Effector memory CD8-positive, alpha-beta T cell (primary cell): Measurements from ENCODE around the gene CPED1.

Experiments
- ATAC-seq: fragments of 150-1000 bp; cut with Tn5 transposase; replicated peaks from 2 replicates; pipeline ENCODE4 v1.10.0; 2021; ENCODE audit warnings: mild to moderate bottlenecking, moderate library complexity
- DNase-seq, 3 experiments: peaks; one replicate each; pipeline ENCODE4 v3.0.0; 2021
- H3K27ac Mint-ChIP-seq, 2 donors: one replicate each; pipeline ENCODE4 v1.8.0; 2022; ENCODE audit warnings: mild to moderate bottlenecking in 2 of 2, mixed read lengths in 2 of 2, moderate library complexity in 2 of 2
- H3K27me3 Mint-ChIP-seq, 2 donors: one replicate each; pipeline ENCODE4 v1.8.0; 2022; ENCODE audit warnings: mixed read lengths in 2 of 2
- H3K36me3 Mint-ChIP-seq: one replicate; pipeline ENCODE4 v1.8.0; 2022; ENCODE audit warnings: mild to moderate bottlenecking, moderate library complexity, mixed read lengths; ENCODE audit not compliant: insufficient read depth
- H3K4me1 Mint-ChIP-seq, 2 donors: one replicate each; pipeline ENCODE4 v1.8.0; 2022; ENCODE audit warnings: low read depth in 2 of 2, mixed read lengths in 2 of 2
- H3K4me3 Mint-ChIP-seq, 2 donors: one replicate each; pipeline ENCODE4 v1.8.0; 2022; ENCODE audit warnings: mild to moderate bottlenecking in 2 of 2, mixed read lengths in 2 of 2, moderate library complexity in 2 of 2
- H3K9me3 Mint-ChIP-seq, 2 donors: one replicate each; pipeline ENCODE4 v1.8.0; 2022; ENCODE audit warnings: mixed read lengths in 2 of 2

The CPED1 gene

DNA sequence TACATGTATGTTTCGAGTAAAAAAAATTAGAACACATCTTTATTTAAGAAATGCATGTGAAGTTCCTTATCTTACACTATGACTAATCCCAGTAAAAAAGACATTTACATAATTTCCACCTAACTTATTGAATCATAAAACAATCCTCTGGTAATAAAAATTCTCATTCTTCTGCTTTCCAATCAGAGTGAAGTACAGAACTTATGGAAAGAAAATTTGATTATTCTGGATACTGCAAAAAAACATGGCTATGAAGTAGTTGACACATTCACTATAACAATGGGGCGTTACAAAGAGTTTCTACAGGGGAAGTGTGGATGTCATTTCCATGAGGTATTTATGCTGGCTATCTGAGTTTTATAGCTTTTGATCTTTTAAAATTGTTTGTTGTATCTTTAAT is 282.6 kb downstream of the CPED1 start:
- no peaks in the 10 kb centered on the region for H3K4me1 Mint-ChIP-seq
- ATAC-seq (no peak), DNase-seq (no peak)
- H3K9me3 Mint-ChIP-seq, result peaks cover 0 to 1% of the 10 kb centered on the region in 2 donors
- no peaks in the 10 kb centered on the region for H3K36me3 Mint-ChIP-seq
- no peak overlapping the region for H3K27ac Mint-ChIP-seq
- no peak overlapping the region for H3K4me3 Mint-ChIP-seq
- H3K27me3 Mint-ChIP-seq, result peaks cover 13 to 16% of the 10 kb centered on the region in 2 donors

DNA sequence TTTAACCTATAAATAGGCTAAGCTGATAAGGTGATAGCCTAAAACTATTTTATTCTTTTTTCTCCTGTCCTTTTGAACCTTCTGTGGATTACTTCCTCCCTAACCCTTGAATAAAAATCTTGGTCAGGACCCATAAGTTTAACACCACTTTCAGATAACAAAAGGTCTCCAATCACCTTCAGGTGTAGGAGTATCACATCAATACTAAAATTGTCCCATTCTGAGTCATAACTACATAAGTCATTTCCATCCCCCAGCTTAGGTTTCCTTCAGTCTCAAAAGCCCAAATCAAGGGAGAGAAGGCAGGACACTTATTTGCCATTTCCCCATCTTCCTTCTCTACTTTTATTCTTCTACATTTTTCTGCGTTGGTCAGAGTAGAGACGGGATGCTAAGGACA is 283.4 kb downstream of the CPED1 start:
- ATAC-seq (no peak), DNase-seq (no peak)
- peaks cover 21 to 24% of the 10 kb centered on the region in 2 donors for H3K27me3 Mint-ChIP-seq
- no peak overlapping the region for H3K4me3 Mint-ChIP-seq
- no peak overlapping the region for H3K27ac Mint-ChIP-seq
- H3K4me1 Mint-ChIP-seq, result no peaks in the 10 kb centered on the region
- H3K36me3 Mint-ChIP-seq, result no peaks in the 10 kb centered on the region
- peaks cover 0 to 1% of the 10 kb centered on the region in 2 donors for H3K9me3 Mint-ChIP-seq

DNA sequence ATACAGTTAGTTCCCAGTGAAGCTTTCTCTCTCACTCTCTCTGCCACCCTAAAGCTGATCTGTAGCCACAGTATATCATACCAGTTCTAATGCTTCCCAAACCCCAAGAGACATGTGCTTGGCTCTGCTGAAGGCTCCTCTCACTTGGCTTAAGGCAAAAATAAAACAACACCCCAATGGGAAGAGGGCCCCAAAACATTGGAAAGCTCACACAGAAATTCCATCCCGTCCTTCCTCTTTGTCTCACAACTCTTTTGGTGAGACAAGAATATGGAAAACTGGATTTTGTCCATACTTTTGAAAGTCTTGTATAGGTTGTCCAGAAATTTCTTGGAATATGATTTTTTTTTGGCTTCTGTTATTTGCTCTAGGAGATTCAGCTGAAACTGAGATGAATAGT is 284.2 kb downstream of the CPED1 start:
- Mint-ChIP-seq H3K4me1 (no peaks in the 10 kb centered on the region), H3K9me3 (peaks cover 0 to 1% of the 10 kb centered on the region in 2 donors), H3K4me3 (no peak overlapping the region), H3K27me3 (peaks cover 28 to 31% of the 10 kb centered on the region in 2 donors), H3K27ac (no peak overlapping the region), H3K36me3 (no peaks in the 10 kb centered on the region)
- DNase-seq, result no peak
- ATAC-seq, result no peak

DNA sequence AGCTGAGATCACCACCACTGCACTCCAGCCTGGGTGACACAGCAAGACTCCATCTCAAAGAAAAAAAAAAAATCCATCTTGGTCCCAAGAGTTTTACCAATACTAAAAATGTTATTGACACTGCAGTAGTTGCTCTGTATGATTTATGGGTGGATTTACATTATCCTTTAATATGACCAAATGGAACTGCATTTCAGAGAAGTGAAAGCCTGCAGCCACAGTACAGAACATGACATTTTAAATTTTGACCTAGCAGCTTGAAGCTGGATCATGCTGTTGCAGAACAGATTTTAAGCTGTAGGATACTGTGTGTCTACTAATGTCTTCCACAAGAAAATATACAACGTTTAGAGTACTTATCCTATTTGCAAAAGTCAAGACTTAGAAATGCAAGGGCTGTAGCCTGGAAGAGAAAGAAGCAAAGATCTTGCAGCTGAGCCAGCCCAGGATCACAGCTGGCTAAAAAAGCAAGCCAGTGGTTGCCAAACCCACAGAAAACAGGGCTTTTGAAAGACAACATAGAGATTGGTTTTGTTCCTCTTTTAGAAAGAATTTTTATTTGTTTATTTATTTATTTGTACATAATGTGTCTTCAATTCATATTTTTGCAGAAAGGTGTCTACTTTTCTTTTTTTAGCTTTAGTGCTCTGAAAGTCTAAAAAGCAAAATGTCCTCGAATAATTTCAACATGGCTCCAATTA is 285.1 kb downstream of the CPED1 start:
- no peak for ATAC-seq
- no peak overlapping the region for H3K27ac Mint-ChIP-seq

DNA sequence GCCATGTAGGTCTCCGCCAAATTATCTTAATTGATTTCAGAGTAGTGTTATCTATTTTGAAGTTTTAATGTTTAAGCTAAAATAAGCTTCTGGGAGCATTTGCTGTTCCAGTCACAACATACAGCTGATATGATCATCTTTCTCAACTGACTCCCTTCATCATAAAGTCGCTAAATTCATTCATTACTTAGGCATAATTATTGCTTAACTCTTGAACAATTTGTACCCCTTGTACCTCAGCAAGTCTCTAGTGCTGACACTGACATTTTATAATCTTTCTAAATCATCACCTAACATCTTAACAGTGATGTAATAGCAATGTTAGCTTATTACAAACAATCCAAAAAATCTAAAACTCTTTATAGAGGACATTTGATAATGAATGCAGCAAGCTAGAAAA is 286.0 kb downstream of the CPED1 start:
- ATAC-seq, result no peak
- no peak for DNase-seq
- Mint-ChIP-seq H3K9me3 (no peaks in the 10 kb centered on the region), H3K27me3 (peaks cover 27 to 37% of the 10 kb centered on the region in 2 donors), H3K4me3 (no peak overlapping the region), H3K36me3 (no peaks in the 10 kb centered on the region), H3K4me1 (no peaks in the 10 kb centered on the region), H3K27ac (no peak overlapping the region)

More for the DNA sequence above, 285.1 kb downstream of the CPED1 start:
- H3K27me3 Mint-ChIP-seq, result peaks cover 30 to 31% of the 10 kb centered on the region in 2 donors
- H3K36me3 Mint-ChIP-seq, result no peaks in the 10 kb centered on the region
- H3K9me3 Mint-ChIP-seq, result peaks cover 0 to 1% of the 10 kb centered on the region in 2 donors
- no peak for DNase-seq
- no peaks in the 10 kb centered on the region for H3K4me1 Mint-ChIP-seq
- no peak overlapping the region for H3K4me3 Mint-ChIP-seq

DNA sequence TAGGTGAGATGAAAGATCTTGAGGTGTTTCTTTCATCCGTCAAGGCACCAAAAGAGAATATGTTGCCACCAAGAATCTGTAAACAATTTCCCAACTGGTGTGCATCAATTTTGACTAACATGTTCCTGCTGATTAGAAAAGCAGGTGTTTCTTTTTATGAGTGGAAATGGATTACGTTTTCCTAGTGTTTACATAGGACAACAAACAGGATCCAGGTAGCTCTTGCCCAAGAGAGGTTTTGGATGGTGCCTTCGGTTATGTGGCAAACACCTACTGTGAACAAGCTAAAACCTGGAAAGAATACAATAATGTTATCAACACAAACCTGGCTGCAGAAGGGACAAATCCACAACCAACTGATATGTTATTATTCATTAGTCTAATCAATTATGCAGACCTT is 286.7 kb downstream of the CPED1 start:
- H3K27ac Mint-ChIP-seq, result no peak overlapping the region
- ATAC-seq (no peak), DNase-seq (no peak)
- H3K36me3 Mint-ChIP-seq, result no peaks in the 10 kb centered on the region
- H3K27me3 Mint-ChIP-seq, result peaks cover 27 to 40% of the 10 kb centered on the region in 2 donors
- H3K4me1 Mint-ChIP-seq, result no peaks in the 10 kb centered on the region
- H3K9me3 Mint-ChIP-seq, result no peaks in the 10 kb centered on the region
- no peak overlapping the region for H3K4me3 Mint-ChIP-seq

DNA sequence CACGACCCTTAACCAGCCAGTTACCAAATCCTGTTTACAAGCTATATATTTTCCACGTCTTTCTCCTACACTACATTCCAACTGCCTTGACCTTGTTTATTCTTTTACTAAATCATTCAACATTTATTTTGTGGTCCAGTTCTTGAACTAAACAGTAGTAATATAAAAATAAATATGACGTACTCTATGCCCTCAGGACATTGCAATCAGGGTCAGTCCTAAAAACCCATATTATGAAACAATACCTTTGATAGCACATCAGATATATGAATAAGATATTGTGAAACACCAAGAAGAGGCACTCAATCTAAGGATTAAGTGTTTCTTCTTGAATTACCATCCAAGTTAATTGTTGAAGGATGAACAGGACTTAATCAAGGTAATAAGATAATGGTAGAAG is 287.8 kb downstream of the CPED1 start:
- Mint-ChIP-seq H3K27ac (no peak overlapping the region), H3K36me3 (no peaks in the 10 kb centered on the region), H3K4me3 (no peak overlapping the region), H3K27me3 (peaks cover 27 to 36% of the 10 kb centered on the region in 2 donors), H3K9me3 (no peaks in the 10 kb centered on the region), H3K4me1 (no peaks in the 10 kb centered on the region)
- no peak for ATAC-seq
- DNase-seq, result no peak

DNA sequence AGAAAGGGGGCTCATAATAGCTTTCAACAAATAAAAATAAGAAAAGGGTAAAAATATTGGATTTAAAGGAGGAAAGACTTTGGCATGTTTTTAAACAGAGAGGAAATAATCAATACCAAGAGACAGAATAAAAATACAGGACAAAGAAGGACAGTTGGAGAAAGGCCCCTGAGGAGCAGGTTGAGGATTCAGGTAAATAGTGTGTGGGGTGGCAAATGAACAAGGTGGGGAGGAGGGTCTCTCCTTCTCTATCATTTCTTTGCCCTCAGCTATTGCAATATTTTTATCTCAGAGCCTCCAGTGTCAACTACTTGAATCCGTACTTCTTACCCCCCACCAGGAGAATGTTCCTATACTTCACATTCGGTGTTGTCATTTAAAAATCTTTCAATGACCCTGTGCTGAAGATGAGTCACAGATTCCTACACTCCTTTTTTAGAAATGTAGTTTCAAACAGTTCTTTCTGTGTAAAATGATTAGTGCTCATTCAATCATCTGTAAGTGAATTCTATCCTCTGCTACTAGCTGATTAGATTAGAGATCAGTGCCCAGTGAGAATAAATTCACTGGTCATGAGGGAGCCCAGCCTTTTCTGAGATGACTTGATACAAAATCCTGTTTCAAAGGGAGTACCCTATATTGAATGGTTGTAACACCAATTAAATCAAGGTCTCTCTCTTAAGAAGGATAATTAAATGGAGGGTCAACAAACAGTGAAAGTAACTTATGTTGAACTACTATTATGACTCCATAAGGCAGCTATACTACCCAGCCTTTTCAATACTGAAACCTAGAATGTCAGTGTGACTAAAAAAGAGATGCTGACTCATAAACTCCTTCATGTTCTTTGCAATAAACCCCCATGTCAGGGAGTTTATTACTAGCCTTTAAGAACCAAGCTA is 289.9 kb downstream of the CPED1 start:
- no peaks in the 10 kb centered on the region for H3K9me3 Mint-ChIP-seq
- H3K4me1 Mint-ChIP-seq, result no peaks in the 10 kb centered on the region
- no peak for ATAC-seq
- no peak for DNase-seq
- no peak overlapping the region for H3K4me3 Mint-ChIP-seq
- peaks cover 23 to 24% of the 10 kb centered on the region in 2 donors for H3K27me3 Mint-ChIP-seq
- H3K27ac Mint-ChIP-seq, result no peak overlapping the region
- H3K36me3 Mint-ChIP-seq, result no peaks in the 10 kb centered on the region

DNA sequence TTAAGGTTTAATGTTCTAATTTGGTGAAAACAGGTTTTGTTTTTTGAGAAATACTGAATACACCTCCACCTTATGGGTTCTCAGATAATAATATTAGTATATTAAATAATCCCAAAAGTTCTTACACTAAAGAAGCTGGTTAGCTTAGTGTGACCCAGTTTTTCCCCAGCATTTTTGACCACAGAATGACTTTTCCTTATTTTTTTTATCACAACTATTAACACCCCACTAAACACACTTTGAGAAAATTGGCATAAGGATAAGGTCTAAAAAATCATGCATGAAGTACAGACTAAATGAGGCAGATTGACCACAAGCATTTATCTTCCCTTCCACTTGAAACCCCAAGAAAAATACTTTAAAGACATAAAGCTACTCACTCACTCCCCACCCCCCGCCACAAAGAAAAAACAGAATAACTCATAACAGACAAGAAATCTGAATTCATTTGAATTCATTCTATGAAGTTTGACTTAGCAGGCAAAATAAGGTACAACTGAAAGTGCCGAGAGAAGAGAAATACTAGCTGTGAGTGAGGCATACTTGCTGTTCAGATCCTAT is 290.6 kb downstream of the CPED1 start:
- ATAC-seq, result no peak
- DNase-seq, result no peak
- no peak overlapping the region for H3K27ac Mint-ChIP-seq
- H3K36me3 Mint-ChIP-seq, result no peaks in the 10 kb centered on the region
- H3K4me3 Mint-ChIP-seq, result no peak overlapping the region
- H3K27me3 Mint-ChIP-seq, result peaks cover 23 to 24% of the 10 kb centered on the region in 2 donors
- H3K4me1 Mint-ChIP-seq, result no peaks in the 10 kb centered on the region
- no peaks in the 10 kb centered on the region for H3K9me3 Mint-ChIP-seq

DNA sequence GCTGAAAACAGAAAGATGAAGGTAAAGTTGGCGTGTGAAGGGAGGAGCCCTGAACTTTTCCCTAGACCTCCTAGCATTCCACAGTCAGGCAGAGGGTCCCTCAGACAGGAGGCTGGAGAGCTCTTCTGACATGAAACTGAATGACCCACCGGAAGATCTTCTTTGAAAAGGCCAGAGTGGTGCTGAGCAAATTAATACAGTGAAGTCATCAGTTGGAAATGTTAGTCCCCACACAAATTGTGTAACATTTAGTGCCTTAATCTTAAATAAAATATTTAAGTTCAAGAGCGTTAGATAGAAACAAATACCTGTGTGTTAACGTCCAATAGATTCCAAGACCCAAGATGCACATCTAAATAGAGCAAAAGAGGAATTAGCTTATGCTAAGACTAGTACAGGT is 291.3 kb downstream of the CPED1 start:
- ATAC-seq (no peak), DNase-seq (no peak)
- H3K4me1 Mint-ChIP-seq, result no peaks in the 10 kb centered on the region
- H3K9me3 Mint-ChIP-seq, result peaks cover 1% of the 10 kb centered on the region in 2 donors
- no peaks in the 10 kb centered on the region for H3K36me3 Mint-ChIP-seq
- peaks cover 26 to 27% of the 10 kb centered on the region in 2 donors for H3K27me3 Mint-ChIP-seq
- no peak overlapping the region for H3K27ac Mint-ChIP-seq
- H3K4me3 Mint-ChIP-seq, result no peak overlapping the region

DNA sequence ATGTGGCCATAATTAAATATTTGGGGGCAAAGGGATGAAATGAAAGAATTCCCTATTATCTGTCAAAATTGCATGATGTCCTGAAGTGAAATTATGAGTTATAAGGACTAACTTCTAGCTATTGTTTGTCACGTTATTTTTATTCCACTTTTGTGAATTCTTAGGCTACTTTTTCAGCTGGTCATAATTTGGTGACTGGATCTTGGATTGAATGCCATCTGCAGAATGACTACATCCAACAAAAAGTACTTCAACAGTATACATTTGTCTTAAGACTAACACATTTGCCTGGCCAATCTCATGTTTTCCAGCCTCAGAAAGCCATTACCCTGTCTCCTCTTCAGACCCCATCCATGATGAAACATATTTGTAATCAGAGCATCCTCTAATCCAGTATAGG is 292.1 kb downstream of the CPED1 start:
- DNase-seq, result no peak
- no peak for ATAC-seq

DNA sequence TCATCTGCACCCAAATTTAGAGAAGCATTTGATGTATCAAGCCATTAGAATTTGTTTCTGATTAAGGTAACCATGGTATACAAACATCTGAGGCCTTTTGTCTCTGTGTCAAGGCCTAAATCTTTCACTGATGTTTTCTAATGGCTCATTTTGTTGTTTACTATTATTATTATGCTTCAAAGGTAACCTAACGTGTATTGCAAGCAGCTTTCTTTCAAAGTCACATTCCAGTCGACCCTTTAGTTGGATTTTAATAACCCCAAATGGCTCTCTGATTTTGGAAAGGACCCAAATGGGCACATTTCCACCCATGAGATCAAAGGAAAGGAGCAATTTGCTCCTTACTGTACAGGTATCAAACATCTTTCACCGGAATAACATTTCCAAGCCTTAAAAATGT is 293.6 kb downstream of the CPED1 start:
- H3K36me3 Mint-ChIP-seq, result no peaks in the 10 kb centered on the region
- ATAC-seq (no peak), DNase-seq (no peak)
- no peak overlapping the region for H3K4me3 Mint-ChIP-seq
- H3K4me1 Mint-ChIP-seq, result no peaks in the 10 kb centered on the region
- H3K27me3 Mint-ChIP-seq, result peaks cover 20 to 30% of the 10 kb centered on the region in 2 donors
- peaks cover 4 to 12% of the 10 kb centered on the region in 2 donors for H3K9me3 Mint-ChIP-seq
- no peak overlapping the region for H3K27ac Mint-ChIP-seq

More for the DNA sequence above, 292.1 kb downstream of the CPED1 start:
- H3K4me1 Mint-ChIP-seq, result no peaks in the 10 kb centered on the region
- peaks cover 33 to 36% of the 10 kb centered on the region in 2 donors for H3K27me3 Mint-ChIP-seq
- H3K4me3 Mint-ChIP-seq, result no peak overlapping the region
- H3K27ac Mint-ChIP-seq, result no peak overlapping the region
- peaks cover 4 to 10% of the 10 kb centered on the region in 2 donors for H3K9me3 Mint-ChIP-seq
- no peaks in the 10 kb centered on the region for H3K36me3 Mint-ChIP-seq

DNA sequence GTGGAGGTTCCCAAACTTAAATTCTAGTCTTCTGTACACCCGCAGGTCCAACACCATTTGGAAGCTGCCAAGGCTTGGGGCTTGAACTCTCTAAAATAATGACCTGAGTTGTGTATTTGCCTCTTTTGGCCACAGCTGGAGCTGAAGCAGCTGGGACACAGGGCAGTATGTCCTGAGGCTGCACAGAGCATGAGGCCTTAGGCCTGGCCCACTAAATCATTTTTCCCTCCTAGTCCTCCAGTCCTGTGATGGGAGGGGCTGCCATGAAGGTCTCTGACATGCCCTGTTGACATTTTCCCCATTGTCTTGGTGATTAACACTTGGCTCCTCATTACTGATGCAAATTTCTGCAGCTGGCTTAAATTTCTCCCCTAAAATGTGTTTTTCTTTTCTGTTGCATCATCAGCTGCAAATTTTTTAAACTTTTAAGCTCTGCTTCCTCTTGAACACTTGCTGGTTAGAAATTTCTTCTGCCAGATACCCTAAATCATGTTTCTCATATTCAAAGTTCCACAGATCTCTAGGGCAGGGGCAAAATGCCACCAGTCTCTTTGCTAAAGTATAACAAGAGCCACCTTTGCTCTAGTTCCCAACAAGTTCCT is 296.7 kb downstream of the CPED1 start:
- Mint-ChIP-seq H3K27ac (no peak overlapping the region), H3K27me3 (peaks cover 11 to 17% of the 10 kb centered on the region in 2 donors), H3K36me3 (no peaks in the 10 kb centered on the region), H3K4me3 (no peak overlapping the region), H3K4me1 (no peaks in the 10 kb centered on the region), H3K9me3 (peaks cover 4 to 12% of the 10 kb centered on the region in 2 donors)
- ATAC-seq, result no peak
- no peak for DNase-seq
